Measurements from ENCODE around the gene SERPING1.

The SERPING1 gene

GRCh38 chr11:57597916-57598830 lies 688 bp downstream of the SERPING1 start:
- in situ Hi-C loops (cut with MboI; ENCODE audit: low sequenced_read_pairs): no loop called here

- in situ Hi-C loops (cut with MboI; ENCODE audit: low sequenced_read_pairs): no loop called here
These were observed 1.3 kb downstream of the SERPING1 start for GRCh38 chr11:57598831-57599155.

GRCh38 chr11:57599381-57599780 lies 1.9 kb downstream of the SERPING1 start:
- in situ Hi-C loops (cut with MboI; ENCODE audit: low sequenced_read_pairs): no loop called here

GRCh38 chr11:57601297-57601696 lies 3.8 kb downstream of the SERPING1 start:
- in situ Hi-C loops (cut with MboI; ENCODE audit: low sequenced_read_pairs): no loop called here

- in situ Hi-C loops (cut with MboI; ENCODE audit: low sequenced_read_pairs): no loop called here
These were observed 7.0 kb downstream of the SERPING1 start for GRCh38 chr11:57604296-57605027.

GRCh38 chr11:57605028-57605420 lies 7.5 kb downstream of the SERPING1 start:
- in situ Hi-C loops (cut with MboI; ENCODE audit: low sequenced_read_pairs): no loop called here

- in situ Hi-C loops (cut with MboI; ENCODE audit: low sequenced_read_pairs): no loop called here
These were observed 12.7 kb downstream of the SERPING1 start for GRCh38 chr11:57610170-57610569.

GRCh38 chr11:57614234-57614772 lies 16.8 kb downstream of the SERPING1 start:
- in situ Hi-C loops (cut with MboI; ENCODE audit: low sequenced_read_pairs): no loop called here

GRCh38 chr11:57615308-57615707 lies 17.8 kb downstream of the SERPING1 start:
- in situ Hi-C loops (cut with MboI; ENCODE audit: low sequenced_read_pairs): no loop called here

GRCh38 chr11:57616595-57616994 lies 19.1 kb downstream of the SERPING1 start:
- in situ Hi-C loops (cut with MboI; ENCODE audit: low sequenced_read_pairs): no loop called here

- in situ Hi-C loops (cut with MboI; ENCODE audit: low sequenced_read_pairs): no loop called here
These were observed 21.0 kb downstream of the SERPING1 start for GRCh38 chr11:57618438-57618837.

- in situ Hi-C loops (cut with MboI; ENCODE audit: low sequenced_read_pairs): no loop called here
These were observed 21.8 kb downstream of the SERPING1 start for GRCh38 chr11:57619331-57619730.

GRCh38 chr11:57620467-57620866 lies 23.0 kb downstream of the SERPING1 start:
- in situ Hi-C loops (cut with MboI; ENCODE audit: low sequenced_read_pairs): no loop called here

- in situ Hi-C loops (cut with MboI; ENCODE audit: low sequenced_read_pairs): no loop called here
These were observed 24.8 kb downstream of the SERPING1 start for GRCh38 chr11:57622263-57622662.

- in situ Hi-C loops (cut with MboI; ENCODE audit: low sequenced_read_pairs): no loop called here
These were observed 27.4 kb downstream of the SERPING1 start for GRCh38 chr11:57624864-57625263.

GRCh38 chr11:57626895-57627294 lies 29.4 kb downstream of the SERPING1 start:
- in situ Hi-C loops (cut with MboI; ENCODE audit: low sequenced_read_pairs): no loop called here

- in situ Hi-C loops (cut with MboI; ENCODE audit: low sequenced_read_pairs): no loop called here
These were observed 32.7 kb downstream of the SERPING1 start for GRCh38 chr11:57630171-57630570.

GRCh38 chr11:57632116-57632515 lies 34.6 kb downstream of the SERPING1 start:
- in situ Hi-C loops (cut with MboI; ENCODE audit: low sequenced_read_pairs): no loop called here

- in situ Hi-C loops (cut with MboI; ENCODE audit: low sequenced_read_pairs): no loop called here
These were observed 36.0 kb downstream of the SERPING1 start for GRCh38 chr11:57633394-57634070.

GRCh38 chr11:57634311-57634710 lies 36.8 kb downstream of the SERPING1 start:
- in situ Hi-C loops (cut with MboI; ENCODE audit: low sequenced_read_pairs): no loop called here

GRCh38 chr11:57635246-57635645 lies 37.8 kb downstream of the SERPING1 start:
- in situ Hi-C loops (cut with MboI; ENCODE audit: low sequenced_read_pairs): no loop called here

Data from hTERT RPE-1 (cell line).